Adrenal gland (tissue), 5 donors: ENCODE results near the gene USP40.

Experiments used
- POLR2A ChIP-seq, 2 donors: fragments of 450-650 bp; IDR thresholded peaks; one replicate each; pipeline ENCODE4 v1.6.1; 2017; ENCODE audit warnings: antibody characterized with exemption in 2 of 2, mild to moderate bottlenecking in 2 of 2, moderate library complexity in 1 of 2
- TF ChIP-seq, protein P1 (sequence below), 6 experiments: fragments of 450-650 bp in 4 of 6; fragments of 200-600 bp in 2 of 6; sonication (generic) in 1 of 6; IDR thresholded peaks; 1 replicate in 5 of 6; 2 replicates in 1 of 6; pipeline versions ENCODE4 v1.5.1 to v1.8.0; 2016 to 2021; ENCODE audit warnings: antibody characterized with exemption in 6 of 6, mild to moderate bottlenecking in 2 of 6, moderate library complexity in 1 of 6
- donor health status: DM: no; HTN: no; CAD: no.

DNA sequence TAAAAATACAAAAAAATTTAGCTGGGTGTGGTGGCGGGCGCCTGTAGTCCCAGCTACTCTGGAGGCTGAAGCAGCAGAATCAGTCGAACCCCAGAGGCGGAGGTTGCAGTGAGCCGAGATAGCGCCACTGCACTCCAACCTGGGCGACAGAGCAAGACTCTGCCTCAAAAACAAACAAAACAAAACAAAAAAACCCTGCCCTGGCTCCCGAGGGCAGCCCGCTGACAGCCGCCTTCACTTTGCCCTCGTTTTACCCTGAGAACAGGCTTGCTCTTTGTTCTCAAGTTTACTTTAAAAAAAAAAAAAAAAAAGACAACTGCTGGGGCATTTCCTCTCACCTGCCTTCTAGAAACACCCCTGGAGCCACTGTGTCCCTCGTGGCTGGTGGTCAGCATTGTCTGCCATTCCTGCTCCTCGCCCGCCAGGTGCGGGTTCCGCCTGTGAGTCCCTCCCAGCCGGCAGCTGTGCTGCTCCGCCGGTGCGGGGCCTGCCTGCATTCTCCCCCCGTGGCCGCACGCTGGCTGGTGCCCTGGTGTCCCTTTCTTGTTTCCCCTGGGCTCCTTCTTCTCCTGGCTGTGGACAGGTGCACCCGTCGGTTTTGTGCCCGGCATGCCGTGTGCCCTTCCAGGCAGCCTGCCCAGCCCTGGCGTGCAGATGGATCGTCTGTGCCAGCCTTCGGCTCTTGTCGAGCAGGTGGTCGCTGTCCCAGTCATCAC lies 105.7 kb downstream of the USP40 start:
- TF ChIP-seq, protein P1, sequence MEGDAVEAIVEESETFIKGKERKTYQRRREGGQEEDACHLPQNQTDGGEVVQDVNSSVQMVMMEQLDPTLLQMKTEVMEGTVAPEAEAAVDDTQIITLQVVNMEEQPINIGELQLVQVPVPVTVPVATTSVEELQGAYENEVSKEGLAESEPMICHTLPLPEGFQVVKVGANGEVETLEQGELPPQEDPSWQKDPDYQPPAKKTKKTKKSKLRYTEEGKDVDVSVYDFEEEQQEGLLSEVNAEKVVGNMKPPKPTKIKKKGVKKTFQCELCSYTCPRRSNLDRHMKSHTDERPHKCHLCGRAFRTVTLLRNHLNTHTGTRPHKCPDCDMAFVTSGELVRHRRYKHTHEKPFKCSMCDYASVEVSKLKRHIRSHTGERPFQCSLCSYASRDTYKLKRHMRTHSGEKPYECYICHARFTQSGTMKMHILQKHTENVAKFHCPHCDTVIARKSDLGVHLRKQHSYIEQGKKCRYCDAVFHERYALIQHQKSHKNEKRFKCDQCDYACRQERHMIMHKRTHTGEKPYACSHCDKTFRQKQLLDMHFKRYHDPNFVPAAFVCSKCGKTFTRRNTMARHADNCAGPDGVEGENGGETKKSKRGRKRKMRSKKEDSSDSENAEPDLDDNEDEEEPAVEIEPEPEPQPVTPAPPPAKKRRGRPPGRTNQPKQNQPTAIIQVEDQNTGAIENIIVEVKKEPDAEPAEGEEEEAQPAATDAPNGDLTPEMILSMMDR (IDR thresholded peaks at IDR 0.05), result no peak
- TF ChIP-seq POLR2A (IDR thresholded peaks at IDR 0.05), result no peak
